ENCODE measurements around the gene USH2A.
"Not testable (repeated sequence)": the region's sequence is repeated elsewhere in the genome, so short reads cannot be mapped to it uniquely, and the experiment has no call there.

The USH2A gene

DNA sequence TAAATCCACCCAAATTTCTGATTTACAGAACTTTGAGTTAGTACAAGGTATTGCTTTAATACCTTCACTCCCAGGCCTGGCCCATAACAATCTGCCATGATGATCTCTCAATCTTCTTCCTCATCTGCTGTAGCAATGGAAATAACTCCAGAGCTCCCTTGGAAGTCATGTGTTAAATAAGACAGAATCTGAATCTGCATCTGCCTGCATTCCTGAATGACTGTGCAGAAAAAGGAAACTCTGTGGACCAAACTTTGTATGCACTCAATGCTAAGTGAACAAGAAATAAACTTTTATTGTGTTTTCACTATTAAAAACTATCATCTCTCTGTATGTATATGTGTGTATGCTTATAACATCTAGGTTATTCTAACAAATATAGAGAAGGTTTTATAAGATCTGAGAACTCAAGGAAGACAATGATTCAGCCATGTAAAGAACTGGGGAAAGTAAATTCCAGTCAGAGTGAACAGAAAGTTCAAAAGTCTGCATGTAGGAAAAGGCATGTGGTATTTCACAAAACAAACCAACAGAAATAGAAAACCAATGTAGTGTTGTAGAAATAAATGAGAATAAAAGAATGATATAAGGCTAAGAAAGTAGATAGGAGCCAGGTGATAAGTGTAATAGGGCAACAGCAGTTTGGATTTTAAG, 390.2 kb downstream of the USH2A start:
- no peak for DNase-seq (ENCODE audit: insufficient read length)
- no peak for FAIRE-seq
- TF ChIP-seq POLR2AphosphoS5 (IDR thresholded peaks at IDR 0.05; ENCODE audit: low read depth, low read length) (no peak), TAF1 (IDR thresholded peaks at IDR 0.05; ENCODE audit: borderline replicate concordance, low read depth, low read length) (no peak), POLR2A (IDR thresholded peaks at IDR 0.05; ENCODE audit: low read depth, low read length) (no peak)

DNA sequence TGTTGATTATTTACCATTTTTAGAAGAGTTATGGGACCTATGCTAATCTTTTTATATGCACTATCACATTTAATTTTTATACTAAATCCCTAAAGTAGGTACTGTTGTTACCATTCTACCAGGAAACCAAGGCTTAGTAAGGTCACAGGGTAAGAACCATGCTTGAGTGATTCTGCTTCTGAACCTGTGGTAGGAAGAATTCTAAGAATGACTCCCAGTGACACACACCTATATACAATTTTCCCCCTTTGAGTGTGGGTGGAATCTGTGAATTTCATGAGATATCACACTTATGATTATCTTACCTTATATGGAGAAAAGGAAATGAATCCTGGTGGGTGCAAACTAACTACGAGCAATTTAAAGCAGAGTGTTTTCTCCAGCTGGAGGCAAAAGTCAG, 391.0 kb downstream of the USH2A start:
- no peak for TF ChIP-seq TAF1 (IDR thresholded peaks at IDR 0.05; ENCODE audit: borderline replicate concordance, low read depth, low read length)
- TF ChIP-seq POLR2AphosphoS5 (IDR thresholded peaks at IDR 0.05; ENCODE audit: low read depth, low read length) = no peak
- no peak for TF ChIP-seq POLR2A (IDR thresholded peaks at IDR 0.05; ENCODE audit: low read depth, low read length)
- FAIRE-seq (no peak), DNase-seq (ENCODE audit: insufficient read length) (no peak)

DNA sequence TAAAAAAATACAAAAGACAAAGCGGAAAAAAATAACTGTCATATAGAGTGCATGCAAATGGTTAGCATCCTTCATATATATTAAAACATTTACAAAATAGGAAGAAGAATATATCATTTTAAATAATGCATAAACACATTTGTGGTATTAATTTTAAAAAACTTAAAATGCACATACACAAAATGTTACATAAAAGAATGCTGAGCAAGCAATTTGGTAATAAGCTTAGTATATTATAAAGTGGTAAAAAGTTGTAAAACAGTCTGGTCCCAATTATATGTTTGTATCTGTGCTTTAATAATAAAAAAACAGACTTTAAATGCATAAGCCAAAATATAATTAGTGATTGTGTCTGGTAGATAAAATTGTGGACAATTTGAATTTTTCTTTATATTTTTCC, 394.6 kb downstream of the USH2A start:
- TF ChIP-seq TAF1 (IDR thresholded peaks at IDR 0.05; ENCODE audit: borderline replicate concordance, low read depth, low read length) (no peak), POLR2A (IDR thresholded peaks at IDR 0.05; ENCODE audit: low read depth, low read length) (no peak), POLR2AphosphoS5 (IDR thresholded peaks at IDR 0.05; ENCODE audit: low read depth, low read length) (no peak)
- DNase-seq (ENCODE audit: insufficient read length) = no peak
- FAIRE-seq = no peak

DNA sequence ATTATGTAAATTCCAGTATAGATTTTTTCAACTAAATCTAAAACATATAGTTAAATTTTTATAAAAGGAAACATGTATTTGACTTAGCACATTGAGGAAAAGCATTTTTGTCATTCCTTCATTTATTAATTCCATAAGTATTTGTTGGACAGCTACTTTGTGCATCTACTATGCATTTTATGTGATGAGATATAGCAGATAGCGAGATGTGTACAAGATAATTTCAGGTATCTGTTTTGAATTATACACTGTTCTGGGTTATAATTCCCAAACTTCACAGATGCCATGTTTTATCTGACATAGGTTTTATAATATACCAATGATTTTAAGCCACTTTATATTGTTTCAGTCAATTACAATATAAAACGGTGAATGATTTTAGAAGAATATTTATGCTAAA, 398.7 kb downstream of the USH2A start:
- TF ChIP-seq TAF1 (IDR thresholded peaks at IDR 0.05; ENCODE audit: borderline replicate concordance, low read depth, low read length) (no peak), POLR2AphosphoS5 (IDR thresholded peaks at IDR 0.05; ENCODE audit: low read depth, low read length) (no peak), POLR2A (IDR thresholded peaks at IDR 0.05; ENCODE audit: low read depth, low read length) (no peak)
- FAIRE-seq (no peak), DNase-seq (ENCODE audit: insufficient read length) (no peak)

DNA sequence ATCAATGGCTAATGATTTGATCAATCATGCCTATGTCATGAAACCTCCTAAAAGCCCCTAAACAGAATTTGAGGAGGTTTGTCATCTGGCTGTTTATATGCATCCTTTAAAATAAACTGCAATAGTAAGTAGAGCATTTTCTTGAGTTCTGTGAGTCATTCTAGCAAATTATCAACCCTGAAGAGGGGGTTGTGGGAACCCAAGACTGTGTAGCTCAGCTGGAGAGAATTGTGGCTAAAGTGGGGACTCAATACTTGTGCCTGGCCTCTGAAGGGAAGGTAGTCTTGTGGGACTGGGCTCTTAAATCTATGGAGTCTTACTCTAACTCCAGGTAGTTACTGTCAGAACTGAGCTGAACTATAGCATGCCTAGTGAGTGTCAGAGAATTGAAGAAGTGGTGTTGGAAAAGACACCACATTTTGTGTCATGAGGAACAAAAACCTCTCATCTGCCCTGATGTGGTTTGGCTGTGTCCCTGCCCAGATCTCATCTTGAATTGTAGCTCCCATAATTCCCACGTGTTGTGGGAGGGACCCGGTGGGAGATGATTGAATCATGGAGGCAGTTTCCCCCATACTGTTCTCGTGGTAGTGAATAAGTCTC, 402.4 kb downstream of the USH2A start:
- FAIRE-seq (no peak), DNase-seq (ENCODE audit: insufficient read length) (no peak)
- TF ChIP-seq POLR2A (IDR thresholded peaks at IDR 0.05; ENCODE audit: low read depth, low read length) (no peak), TAF1 (IDR thresholded peaks at IDR 0.05; ENCODE audit: borderline replicate concordance, low read depth, low read length) (no peak), POLR2AphosphoS5 (IDR thresholded peaks at IDR 0.05; ENCODE audit: low read depth, low read length) (no peak)

DNA sequence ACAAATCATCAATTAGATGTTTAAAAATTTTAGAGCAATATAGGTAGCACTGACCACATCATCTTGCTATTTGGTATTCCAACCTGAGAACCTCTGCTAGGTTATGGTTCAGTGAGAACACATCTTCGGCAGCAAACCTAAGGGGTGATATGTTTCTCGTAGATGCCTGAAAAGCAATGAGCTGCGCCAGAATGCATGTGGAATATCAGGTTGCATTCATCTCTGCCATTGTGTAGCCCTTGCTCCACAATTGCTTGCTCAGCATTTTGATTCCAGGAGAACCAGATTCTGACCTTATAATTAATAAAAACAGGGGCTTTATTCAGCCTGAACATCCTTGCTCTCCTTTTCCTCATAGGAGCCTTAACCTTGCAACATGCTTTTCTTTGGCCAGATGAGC, 408.1 kb downstream of the USH2A start:
- TF ChIP-seq POLR2A (IDR thresholded peaks at IDR 0.05; ENCODE audit: low read depth, low read length) (no peak), POLR2AphosphoS5 (IDR thresholded peaks at IDR 0.05; ENCODE audit: low read depth, low read length) (no peak), TAF1 (IDR thresholded peaks at IDR 0.05; ENCODE audit: borderline replicate concordance, low read depth, low read length) (no peak)
- no peak for FAIRE-seq
- DNase-seq (ENCODE audit: insufficient read length) = no peak

DNA sequence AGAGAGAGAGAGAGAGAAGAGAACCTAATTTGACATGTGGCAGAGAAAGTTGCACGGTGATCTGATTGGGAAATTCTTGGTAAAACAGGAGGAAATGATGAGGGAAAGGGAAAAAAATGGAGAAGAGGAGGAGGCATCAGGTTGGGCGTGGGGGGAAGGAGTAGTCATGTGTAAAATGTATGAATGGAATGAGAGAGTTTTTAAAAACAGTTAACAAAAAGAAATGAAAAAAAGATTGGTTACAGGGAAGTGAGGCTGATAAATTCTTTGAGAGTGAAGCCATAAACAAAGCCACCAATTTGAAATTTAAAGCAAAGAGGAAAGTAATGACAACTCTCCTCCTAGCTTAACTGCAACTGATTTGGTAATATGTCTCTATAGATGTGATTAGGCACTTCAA, 409.2 kb downstream of the USH2A start:
- FAIRE-seq (no peak), DNase-seq (ENCODE audit: insufficient read length) (no peak)
- TF ChIP-seq POLR2AphosphoS5 (IDR thresholded peaks at IDR 0.05; ENCODE audit: low read depth, low read length) (no peak), POLR2A (IDR thresholded peaks at IDR 0.05; ENCODE audit: low read depth, low read length) (no peak), TAF1 (IDR thresholded peaks at IDR 0.05; ENCODE audit: borderline replicate concordance, low read depth, low read length) (no peak)

DNA sequence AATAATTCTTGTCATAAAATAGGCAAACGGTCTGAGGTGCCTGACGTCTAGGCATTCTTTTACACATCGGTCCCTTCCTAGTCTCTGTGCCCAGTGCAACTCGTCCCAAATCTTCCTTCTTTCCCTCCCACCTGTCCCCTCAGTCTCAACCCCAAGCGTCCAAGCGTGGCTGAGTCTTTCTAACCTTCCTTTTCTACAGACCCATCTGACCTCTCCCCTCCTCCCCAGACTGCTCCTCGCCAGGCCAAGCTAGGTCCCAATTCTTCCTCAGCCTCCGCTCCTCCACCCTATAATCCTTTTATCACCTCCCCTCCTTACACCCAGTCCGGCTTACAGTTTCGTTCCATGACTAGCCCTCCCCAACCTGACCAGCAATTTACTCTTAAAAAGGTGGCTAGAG, 413.8 kb downstream of the USH2A start:
- DNase-seq (ENCODE audit: insufficient read length); FAIRE-seq: not testable (repeated sequence)

DNA sequence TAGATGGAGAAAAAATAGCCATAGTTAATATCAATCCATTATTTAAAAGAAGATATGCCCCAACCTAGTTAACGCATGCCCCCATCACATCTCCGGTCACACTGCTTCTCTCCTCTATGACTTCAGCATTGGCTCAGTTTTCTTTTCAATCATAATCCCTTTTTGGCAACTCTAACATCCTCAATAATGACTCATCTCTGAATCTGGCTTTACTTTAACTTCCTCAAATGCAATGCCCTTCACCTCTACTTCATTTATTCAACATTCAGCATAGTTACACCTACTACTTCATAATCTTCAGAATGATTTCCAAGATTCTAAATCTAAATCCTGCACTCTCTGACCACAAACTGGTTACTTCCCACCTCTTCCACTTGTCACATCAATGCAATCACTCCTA, 417.3 kb downstream of the USH2A start:
- no peak for TF ChIP-seq POLR2A (IDR thresholded peaks at IDR 0.05; ENCODE audit: low read depth, low read length)
- no peak for TF ChIP-seq POLR2AphosphoS5 (IDR thresholded peaks at IDR 0.05; ENCODE audit: low read depth, low read length)
- no peak for TF ChIP-seq TAF1 (IDR thresholded peaks at IDR 0.05; ENCODE audit: borderline replicate concordance, low read depth, low read length)
- FAIRE-seq = peak; percentile 69

DNA sequence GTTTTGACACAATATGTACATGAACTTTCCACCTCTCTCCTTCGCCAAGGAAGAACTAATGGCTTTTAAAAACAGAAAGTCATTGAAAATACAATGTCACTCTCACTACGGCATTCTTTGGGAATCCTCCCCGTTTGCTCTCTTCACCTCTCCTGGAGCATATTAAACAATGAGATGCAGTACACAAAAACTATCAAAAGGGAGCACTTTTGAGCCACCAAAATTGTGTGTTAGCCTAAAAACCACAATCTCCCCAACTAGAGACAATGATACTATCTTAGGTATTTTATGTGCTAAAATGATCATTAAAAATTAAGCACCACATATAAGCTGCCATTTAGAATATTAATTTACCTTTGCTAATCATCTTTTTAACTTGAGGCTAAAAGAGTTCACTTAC, 430.6 kb downstream of the USH2A start:
- peak; percentile 48 for FAIRE-seq
- no peak for DNase-seq (ENCODE audit: insufficient read length)
- no peak for TF ChIP-seq TAF1 (IDR thresholded peaks at IDR 0.05; ENCODE audit: borderline replicate concordance, low read depth, low read length)
- TF ChIP-seq POLR2AphosphoS5 (IDR thresholded peaks at IDR 0.05; ENCODE audit: low read depth, low read length) = no peak
- no peak for TF ChIP-seq POLR2A (IDR thresholded peaks at IDR 0.05; ENCODE audit: low read depth, low read length)

More for the DNA sequence above, 417.3 kb downstream of the USH2A start:
- no peak for DNase-seq (ENCODE audit: insufficient read length)

DNA sequence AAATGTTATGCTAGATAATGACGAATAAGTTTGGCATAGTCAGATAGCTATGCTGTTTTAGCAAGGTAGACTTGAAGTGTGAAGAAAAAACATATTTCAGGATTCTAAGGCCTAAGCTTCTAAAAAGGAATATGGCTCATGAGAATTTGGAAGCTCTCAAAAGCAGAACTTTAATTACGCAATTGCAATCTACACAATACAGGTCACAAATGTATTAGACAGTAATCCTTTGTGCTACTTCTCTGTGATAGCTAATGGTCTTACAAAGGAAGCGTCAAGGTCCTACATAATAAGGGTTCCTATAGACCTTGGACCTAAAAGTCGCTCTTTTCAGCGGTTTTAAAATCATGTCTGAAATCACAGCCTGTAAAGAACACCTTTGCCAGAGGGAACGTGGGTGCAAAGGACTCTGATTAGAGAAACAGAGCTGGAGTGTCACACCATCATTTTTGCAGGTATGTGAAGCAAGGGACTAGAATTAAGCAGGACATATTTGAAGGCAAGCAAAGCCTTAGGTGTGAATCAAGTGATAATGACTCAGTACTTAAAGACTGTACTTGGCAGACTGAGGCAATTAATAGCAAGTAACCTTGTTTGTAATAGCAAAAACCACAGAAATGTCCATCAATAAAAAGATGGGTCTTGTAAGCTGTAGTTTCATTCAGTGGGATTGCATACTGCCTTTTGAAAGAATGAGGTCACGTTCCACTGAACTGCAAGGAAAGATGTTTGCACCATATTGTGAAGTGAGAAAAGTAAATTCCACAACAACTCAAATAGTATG, 436.0 kb downstream of the USH2A start:
- DNase-seq (ENCODE audit: insufficient read length) = no peak
- TF ChIP-seq TAF1 (IDR thresholded peaks at IDR 0.05; ENCODE audit: borderline replicate concordance, low read depth, low read length) = no peak
- no peak for FAIRE-seq

DNA sequence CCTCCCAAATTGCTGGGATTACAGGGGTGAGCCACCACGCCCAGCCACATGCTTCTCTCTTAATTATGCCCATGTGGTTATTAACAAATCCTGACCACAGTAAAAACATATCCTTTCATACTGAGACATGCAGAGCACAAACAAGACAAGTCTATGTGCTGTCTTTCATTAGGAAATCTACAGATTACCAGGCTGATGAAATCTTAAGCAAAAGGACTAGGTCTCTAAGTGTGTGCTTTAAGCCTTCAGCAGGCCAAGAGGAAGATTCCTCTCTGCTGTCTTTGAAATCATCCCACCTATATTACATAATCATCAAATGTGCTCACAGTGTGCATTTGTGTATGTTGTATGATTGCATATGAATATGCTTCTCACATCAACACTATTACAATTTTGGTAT, 436.8 kb downstream of the USH2A start:
- no peak for FAIRE-seq

More for the DNA sequence above, 436.8 kb downstream of the USH2A start:
- no peak for DNase-seq (ENCODE audit: insufficient read length)
- TF ChIP-seq POLR2AphosphoS5 (IDR thresholded peaks at IDR 0.05; ENCODE audit: low read depth, low read length) (no peak), POLR2A (IDR thresholded peaks at IDR 0.05; ENCODE audit: low read depth, low read length) (no peak), TAF1 (IDR thresholded peaks at IDR 0.05; ENCODE audit: borderline replicate concordance, low read depth, low read length) (no peak)
